Right lobe of liver (tissue), 4 donors: ENCODE data around the gene LDLRAP1.

Source experiments
- CTCF ChIP-seq, 4 donors: fragments of 200-600 bp in 3 of 4; fragments of 450-650 bp in 1 of 4; IDR thresholded peaks; one replicate each; pipeline versions ENCODE4 v1.5.1 to v1.8.0; 2016 to 2022; ENCODE audit warnings: antibody characterized with exemption in 4 of 4, mild to moderate bottlenecking in 2 of 4
- POLR2A ChIP-seq: fragments of 450-650 bp; IDR thresholded peaks from one replicate; pipeline ENCODE4 v1.6.1; 2017; ENCODE audit warnings: antibody characterized with exemption, mild to moderate bottlenecking
- donor health status: DM: no; HTN: no; CAD: no.
- donor health status: DM: no; HTN: no; CAD: no.
- donor health status: DM: no; HTN: yes; CAD: no.

- TF ChIP-seq CTCF (IDR thresholded peaks at IDR 0.05) (no peak), POLR2A (no peak)
Measured at GRCh38 chr1:25548601-25549000, 5.2 kb downstream of the LDLRAP1 start.
